HG03460 (cell line): ENCODE results near the gene DOCK1.
"Not testable (repeated sequence)": the region's sequence is repeated elsewhere in the genome, so short reads cannot be mapped to it uniquely, and the experiment has no call there.

Experiments used
- ATAC-seq: cut with Tn5 transposase; IDR thresholded peaks from one replicate; pipeline ENCODE4 v1.9.1; 2021; ENCODE audit not compliant: unreplicated experiment

The DOCK1 gene

DNA sequence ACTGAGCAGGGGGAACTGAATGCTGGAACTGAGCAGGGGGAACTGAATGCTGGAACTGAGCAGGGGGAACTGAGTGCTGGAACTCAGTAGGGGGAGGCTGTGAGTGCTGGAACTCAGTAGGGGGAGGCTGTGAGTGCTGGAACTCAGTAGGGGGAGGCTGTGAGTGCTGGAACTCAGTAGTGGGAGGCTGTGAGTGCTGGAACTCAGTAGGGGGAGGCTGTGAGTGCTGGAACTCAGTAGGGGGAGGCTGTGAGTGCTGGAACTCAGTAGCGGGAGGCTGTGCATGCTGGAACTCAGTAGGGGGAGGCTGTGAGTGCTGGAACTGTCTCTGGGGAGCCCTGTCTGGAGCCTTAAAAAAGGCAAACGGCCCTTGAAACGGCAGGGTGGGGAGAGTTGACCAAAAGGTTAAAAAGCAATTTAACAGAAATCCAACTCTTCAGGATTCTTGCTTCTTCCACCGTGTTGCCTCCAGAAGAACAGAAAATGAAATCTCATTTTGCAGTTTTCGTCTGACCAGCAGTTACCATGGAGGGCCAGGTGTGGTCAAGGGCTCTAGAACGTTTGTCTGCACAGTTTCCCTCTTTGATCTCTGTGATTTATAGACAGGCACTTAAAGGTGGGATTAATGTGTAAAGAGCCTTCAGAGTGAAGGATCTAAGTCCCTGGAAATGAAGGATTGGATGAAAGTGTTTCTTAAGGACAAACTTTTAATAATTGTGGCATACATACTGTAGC, 19.1 kb downstream of the DOCK1 start:
- no peak for ATAC-seq

DNA sequence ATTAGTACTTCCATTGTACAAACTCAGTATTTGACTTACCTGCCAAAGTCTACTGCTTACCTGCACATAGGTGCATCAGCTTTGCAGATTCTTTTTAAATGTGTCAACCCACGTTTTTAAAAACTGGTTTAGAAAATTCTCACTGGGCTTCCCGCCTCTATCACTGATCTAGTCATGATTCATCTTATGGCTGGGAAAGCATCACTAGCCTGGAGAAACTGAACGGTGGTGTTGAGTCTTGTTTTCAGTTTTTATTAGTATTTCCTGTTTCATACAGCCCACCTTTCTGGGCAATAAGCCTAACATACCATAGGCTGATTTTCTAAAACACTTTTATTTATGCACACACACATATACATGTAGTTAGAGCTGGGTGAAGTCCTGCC, 19.7 kb downstream of the DOCK1 start:
- ATAC-seq = no peak

DNA sequence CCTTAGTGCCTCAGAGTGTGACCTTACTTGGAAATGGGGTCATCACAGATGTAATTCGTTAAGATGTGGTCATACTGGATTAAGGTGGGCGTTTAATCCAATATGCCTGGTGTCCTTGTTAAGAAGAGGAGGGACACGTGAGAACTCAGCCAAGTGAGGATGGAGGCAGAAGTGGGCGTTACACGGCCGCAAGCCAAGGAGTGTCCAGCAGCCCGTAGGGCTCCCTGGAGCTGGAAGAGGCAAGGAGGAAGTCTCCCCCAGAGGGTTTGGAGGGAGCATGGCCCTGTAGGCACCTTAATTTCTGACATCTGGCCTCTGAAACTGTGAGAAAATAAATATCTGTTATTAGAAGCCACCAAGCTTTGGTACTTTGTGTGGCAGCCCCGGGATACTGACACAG, 21.3 kb downstream of the DOCK1 start:
- ATAC-seq = no peak

DNA sequence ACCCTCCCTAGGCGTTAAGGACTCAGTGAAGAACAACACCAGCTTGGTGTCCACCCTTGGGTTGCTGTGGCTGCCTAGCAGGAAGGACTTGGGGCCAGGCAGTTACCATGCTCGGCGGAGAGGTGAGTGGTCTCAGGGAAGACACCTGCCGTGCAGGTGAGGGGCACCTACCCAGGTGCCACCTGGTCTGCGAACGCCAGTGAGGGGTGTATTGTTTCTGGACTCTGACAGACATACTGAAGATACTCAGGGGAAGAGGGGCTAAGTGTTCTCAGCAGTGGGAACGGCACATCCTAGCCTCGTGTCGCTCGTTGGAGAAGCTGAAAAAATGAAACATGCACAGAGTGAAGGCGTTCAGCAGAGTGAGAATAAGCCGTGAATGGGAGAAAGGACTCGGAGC, 22.6 kb downstream of the DOCK1 start:
- ATAC-seq = no peak

DNA sequence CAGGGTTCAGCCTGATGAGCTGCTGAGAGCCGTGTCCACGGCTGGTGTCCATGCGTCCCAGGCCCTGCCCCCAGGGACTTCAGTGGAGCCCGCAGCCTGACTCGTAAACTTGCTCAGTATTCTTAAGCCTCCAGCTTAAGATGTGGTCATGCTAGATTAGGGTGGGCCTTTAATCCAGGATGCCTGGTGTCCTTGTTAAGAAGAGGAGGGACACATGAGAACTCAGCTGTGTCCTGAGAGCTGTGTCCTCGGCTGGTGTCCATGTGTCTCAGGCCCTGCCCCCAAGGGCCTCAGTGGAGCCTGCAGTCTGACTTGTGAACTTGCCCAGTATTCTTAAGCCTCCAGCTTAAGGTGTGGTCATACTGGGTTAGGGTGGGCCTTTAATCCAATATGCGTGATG, 23.0 kb downstream of the DOCK1 start:
- ATAC-seq = no peak

DNA sequence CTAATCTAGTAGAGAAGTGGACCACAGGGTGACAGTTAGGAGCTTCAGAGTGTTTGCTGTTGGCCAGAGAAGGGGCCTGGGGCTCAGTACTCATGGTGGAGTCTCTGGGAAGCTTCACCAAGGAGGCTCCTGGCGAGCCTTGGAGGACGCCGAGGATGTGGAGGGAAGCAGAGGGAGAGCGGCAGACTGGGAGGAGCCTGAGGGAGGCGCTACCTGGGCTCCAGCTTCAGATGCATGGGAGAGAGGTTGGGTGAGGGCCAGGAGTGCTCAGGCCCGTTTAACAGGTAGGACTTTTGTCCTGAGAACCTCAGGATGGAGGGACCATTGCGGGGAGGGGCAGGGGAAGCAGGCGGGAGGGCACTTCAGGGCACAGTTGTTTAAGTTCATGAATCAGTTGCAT, 24.2 kb downstream of the DOCK1 start:
- no peak for ATAC-seq

DNA sequence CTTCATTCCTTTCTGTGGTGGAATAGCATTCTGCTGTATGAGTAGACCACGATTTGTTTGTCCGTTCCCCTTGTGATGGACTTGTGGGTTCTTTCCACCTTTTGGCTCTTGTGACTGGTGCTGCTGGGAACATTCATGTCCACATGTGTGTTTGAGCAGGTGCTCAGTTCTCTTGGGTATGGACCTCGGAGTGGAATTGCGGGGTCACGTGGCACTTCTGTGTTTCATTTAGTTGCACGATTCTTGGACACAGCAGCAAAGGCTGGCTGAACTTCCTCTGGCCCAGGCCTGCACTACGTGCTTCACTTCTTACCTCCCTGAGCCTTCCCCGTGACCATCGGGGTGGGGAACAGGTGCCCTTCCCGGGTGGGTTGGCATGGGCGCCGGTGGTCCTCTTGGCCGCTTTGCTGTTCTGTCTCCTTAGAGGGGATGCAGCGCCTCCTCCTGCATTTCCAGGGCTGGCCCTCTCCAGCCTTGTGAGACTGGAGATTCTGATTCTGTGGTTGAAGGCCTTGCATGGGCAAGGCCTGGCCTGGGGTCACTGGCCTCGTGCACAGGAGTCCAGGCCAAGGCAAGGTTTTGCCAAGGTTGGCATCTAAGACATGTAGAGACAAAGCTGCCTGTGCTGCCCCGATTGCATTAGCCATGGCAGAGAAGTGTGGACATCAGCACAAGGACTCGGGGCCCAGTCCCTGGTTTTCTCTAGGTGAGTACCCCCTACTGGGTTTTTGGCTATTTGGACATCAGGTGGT, 25.1 kb downstream of the DOCK1 start:
- no peak for ATAC-seq

DNA sequence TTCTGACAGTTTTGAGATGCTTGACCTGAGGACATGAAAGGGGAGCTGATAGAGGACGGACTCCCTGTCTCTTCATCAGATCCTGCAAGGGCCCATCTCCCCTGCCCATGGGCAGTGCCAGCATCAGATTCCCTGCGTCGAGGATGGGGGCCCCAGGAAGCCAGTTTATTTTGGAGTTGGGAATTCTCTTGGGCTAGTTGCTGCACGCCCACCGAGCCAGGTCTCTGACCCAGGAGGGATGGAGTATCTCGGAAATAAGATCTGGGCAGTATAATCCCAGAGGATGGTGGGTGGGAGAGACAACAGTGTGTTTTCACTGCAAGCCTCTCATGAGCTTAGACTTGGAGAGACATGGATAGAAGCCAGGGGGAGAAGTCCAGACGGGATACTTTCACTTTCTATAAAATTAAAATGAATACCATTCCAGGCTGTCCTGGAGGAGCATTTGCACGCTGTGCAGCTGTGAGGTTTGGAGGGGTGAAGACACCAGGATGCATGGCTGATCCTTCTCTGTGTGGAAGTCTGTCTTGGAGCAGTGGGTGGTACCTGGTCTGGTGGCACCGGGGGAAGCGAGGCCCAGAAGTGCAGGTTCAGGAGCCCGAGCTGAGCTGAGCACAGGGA, 25.8 kb downstream of the DOCK1 start:
- ATAC-seq = no peak

DNA sequence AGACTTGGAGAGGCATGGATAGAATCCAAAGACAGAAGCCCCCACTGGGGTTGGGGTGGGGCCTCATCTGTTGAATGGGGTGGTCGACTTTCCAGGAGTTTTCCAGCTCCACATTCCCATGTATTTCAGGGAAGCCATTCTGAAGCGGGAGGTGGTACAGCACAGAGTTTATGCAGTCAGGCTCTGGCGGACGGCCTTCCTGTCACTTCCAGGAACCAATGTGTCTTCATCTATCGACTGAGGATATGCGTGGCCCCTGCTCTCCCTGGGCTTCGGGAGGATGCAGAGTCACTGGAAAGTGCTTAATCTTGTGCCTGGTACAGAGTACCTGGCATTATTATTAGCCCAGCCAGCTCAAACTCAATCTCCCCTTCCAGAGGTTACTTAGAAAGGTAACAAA, 26.3 kb downstream of the DOCK1 start:
- no peak for ATAC-seq

DNA sequence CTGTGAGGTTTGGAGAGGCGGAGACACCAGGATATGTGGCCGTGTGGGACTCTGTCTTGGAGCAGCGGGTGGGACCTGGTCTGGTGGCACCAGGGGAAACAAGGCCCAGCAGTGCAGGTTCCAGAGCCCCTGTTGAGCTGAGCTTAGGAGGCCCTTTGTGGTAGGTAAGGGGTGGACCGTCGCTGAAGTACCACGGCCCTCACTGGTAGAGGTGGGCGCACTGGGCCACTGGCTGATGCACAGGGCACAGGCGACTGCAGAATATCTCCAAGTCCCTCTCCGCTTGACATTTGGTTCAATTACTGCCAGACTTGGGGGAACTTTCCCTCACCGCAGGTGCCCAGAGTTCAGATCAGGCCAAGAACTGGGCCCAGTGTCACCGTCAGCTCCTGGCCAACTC, 27.3 kb downstream of the DOCK1 start:
- no peak for ATAC-seq

DNA sequence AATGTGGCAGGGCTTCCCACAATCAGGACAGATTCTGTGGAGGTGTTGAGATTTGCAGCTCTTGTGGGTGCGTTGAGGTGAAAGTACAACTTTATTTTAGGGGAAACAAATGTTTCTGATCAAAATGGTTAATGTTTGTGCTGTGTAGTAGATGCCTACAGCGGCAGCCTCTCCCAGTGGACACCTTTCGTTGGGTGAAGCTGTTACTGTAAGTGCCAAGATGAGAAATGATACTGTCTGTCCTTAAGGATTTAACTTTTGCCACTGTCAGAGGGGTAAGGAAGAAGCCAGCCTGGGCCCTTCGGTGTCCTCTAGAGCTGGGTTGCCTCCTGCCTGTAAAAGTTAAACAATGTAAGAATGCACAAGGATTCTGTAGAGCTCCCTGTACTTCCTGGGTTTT, 27.9 kb downstream of the DOCK1 start:
- no peak for ATAC-seq

DNA sequence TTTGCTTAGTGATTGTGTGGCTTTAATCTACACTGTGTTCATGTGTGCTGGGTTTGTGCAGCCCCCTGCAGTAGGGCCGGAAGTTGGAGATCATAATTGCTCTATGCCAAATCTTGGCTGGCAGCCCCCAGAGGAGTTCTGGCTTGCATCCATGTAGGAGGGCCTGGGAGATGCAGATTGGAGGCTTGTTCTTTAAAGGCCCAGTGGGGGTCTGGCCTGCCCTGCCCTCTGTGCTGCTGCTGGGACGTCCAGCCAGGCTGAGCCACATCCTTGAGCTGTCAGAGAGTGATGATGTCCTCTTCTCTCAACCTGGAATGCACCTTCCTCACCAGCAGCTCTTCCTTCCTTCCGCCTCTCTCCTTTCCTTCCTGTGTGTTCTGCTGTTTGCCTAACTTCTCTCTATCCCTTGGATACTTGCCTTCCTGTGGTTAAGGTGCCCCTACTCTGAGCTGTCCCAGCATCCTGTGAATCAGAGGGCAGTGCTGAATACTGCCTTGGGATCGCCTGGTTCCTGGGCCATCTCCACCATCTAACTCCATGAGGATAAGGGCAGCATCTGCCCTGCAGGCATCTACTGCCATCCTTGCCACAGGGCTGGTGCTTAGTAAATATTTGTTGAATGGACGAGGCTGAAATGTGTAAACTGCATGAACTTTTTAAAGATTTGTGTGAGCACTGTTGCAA, 30.2 kb downstream of the DOCK1 start:
- no peak for ATAC-seq

DNA sequence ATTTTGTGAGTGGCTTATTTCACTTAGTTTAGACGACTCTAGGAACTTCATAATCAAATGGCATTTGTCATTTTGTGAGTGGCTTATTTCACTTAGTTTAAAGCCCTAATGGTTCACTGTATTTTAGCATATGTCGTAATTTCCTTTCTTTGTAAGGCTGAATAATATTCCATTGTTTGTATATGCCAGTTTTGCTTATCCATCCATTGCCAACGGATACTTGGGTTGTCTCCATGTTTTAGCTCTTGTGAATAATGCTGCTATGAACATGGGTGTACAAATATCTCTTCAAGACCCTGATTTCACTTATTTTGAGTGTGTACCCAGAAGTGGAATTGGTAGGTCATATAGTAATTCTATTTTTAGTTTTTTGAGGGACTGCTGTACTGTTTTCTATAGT, 31.8 kb downstream of the DOCK1 start:
- no peak for ATAC-seq

DNA sequence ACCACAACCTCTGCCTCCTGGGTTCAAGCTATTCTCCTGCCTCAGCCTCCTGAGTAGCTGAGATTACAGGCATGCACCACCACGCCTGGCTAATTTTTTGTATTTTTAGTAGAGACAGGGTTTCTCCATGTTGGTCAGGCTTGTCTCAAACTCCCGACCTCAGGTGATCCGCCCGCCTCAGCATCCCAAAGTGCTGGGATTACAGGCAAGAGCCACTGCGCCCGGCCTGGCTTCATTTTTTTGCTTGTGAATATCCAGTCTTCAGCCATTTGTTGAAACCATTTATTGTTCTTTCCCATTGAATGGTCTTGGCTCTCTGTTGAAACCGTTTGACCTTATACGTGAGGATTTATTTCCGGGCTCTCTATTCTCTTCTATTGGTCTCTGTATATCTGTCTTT, 32.9 kb downstream of the DOCK1 start:
- ATAC-seq = not testable (repeated sequence)

DNA sequence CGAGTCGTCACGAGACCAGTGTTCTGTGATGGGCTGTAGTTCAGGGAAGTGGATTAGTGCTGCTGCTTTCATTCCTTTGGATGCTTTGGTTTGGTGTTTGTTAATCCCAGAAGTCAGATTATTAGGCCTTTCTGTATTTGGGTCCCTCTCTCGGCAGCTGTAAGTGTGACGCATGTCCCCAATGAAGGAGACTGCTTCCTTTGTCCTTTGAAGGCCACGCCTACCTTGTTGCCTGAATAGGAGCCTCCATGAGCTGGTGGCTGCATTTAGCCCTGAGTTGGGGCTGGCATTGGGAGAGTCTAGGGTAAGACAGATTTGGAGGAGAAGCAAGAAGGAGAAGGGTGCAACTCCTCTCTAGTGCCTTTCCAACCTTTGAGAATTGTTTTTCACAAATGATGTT, 34.5 kb downstream of the DOCK1 start:
- ATAC-seq = no peak

DNA sequence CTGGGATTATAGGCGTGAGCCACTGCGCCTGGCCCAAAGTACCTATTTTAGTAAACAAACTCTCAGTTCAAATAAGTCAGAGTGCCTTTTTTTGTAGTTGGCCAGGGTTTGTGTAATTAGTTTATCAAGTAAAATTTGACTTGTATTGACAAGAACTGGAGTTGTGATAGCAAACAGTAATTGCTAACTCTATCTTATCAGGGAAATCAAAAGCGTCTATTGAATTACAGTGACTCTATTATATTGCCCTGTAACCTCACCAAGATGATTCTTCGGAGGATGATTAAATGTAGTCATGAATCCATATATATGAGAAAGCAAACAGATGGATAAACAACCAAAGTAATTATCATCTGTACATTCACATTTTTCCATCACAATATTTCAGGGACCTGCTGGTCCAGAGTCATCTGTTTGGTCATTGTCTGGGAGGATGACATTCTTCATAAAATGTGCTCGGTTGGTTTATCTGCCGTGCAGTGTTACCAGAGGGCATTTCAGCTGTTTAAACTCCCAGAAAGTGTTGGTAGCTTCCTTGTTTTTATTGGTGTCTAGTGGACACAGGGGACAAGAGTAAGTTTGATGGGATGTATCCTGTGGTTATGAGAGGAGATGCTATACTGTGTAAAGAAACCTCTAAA, 35.6 kb downstream of the DOCK1 start:
- ATAC-seq = no peak

DNA sequence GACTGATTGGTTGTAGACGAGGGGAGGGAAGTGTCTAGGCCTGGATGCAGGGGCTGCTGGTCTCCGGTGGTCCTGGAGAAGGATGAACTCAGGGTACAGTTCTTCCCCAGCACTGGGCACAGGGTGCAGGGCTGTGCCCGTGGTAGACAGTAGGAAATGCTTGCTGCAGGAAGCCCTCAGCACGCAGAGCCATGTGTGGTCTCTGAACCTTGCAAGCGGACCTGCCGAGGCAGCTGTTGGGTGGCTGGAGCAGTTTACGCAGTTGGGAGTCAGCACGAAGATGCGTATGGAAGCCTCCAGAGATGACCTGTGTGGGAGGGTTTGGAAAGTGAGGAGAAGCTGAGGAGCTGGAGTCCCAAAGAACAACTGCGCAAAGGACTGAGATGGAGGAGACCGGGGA, 39.0 kb downstream of the DOCK1 start:
- no peak for ATAC-seq

DNA sequence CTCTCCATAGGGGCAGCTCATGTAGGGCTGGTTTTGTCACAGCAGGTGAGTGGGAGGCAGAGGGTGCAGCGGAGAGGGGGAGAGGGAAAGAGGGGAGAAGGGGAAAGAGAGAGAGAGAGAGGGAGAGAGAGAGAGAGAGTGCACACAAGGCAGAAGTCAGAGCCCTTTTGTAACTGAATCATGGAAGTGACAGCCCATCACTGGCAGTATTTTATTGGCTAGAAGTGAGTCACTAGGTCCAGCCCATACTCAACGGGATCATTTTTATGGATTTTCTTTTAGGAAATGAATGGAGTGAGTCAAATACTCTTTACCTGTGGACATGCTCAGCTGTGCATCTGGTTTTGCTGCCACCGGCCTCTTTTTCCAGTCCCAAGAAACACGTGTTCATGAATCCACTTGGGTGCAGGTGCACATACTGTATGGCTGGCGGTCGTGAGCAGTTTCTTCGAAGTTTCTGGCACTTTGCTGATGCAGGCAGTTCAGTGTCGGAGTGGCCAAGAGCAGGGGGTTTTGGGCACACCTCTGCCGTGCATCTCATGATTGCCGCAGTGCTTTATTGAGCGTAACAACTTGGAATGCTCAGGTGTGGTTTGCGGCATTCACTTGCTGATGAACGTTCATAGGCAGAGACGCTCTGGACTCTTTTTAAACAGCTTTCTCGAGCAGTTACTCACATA, 40.3 kb downstream of the DOCK1 start:
- ATAC-seq = no peak

DNA sequence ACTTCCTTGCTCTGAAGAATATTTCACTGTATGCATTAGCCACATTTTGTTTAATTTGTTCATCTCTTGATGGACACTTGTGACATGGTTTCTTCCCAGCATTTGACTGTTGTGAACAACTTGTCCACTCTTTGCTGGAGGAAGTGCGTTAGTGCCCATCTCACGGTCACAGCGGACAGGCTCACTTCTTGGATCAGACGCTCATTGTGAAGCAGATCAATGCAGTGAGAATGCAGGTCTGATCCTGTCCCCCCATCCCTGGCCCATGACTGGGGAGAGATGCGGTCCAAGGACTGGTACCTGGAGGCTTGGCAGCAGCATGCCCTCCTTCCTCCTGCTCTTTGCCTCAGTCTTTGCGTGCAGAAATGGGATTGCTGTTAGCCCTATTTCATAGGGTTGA, 41.5 kb downstream of the DOCK1 start:
- ATAC-seq = no peak

DNA sequence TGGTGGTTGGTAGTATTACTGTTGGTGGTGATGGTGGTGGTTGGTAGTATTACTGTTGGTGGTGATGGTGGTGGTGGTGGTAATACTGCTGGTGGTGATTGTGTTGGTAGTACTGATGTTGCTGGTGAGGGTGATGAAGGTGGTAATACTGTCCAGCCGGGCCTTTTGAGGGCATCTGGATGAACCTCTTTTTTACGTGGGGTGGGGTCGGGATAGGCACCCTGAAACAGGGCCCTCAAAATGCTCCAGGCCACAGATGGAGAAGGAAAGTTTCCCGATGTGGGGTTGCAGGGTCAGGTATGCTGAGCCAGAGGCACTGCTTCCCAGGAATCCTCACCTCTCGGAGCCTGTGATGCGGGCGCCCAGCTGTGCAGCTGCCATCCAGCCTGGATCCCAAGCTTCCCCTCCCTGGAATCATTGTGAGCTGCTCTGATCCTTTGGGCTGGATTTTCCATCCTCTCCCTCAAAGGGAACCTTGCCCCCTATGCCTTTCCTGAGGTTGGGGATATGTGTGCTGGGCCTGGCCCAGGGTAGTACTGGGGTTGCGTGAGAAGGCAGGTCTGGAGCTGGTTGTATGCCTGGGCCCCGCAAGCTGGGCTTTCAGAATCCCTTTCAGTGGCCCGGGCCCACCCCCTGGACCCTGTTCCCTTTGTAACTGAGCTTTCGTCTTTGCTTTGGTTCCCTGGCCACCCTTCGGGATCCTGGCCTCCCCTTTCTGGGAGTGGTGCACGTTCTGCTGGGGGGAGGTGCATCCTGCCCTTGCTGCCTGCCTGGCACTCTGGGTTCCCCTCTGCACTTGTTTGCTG, 43.3 kb downstream of the DOCK1 start:
- no peak for ATAC-seq
